ENCODE results near the gene BFSP1. TPM values are rescaled to one million over a fixed set of nuclear protein-coding genes. Genes with fewer than 3 reads are reported as not detected.

The BFSP1 gene
- total RNA-seq, 1 donor from 2014 or later, result 0.66 TPM

DNA sequence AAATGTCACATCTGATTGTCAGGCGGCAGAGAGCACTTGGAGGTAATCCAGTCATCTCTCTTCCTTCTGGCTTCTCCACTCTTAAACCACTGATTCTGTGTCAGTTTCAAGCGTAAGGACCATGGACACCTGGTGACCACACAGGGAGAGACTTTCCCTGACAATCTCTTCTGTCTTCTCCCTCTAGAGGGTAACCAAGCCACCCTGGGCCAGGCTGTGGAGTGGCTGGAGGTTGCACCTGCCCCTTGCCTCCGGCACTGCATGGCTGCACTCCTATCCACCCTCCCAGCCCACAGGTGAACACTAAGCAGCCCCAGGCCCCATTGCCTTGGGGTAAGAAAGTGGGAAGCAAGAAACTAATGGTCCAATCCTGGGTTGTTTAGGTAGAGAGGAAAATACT is 78.7 kb downstream of the BFSP1 start:
- Histone ChIP-seq H3K27ac (replicated peaks) (no peak overlapping the region), H3K27me3 (ENCODE audit: low read depth) (peaks cover 70% of the 10 kb centered on the region), H3K4me3 (no peak overlapping the region), H3K9me3 (replicated peaks) (no peaks in the 10 kb centered on the region), H3K36me3 (no peaks in the 10 kb centered on the region), H3K4me1 (no peaks in the 10 kb centered on the region)
- DNase-seq, result no peak
- TF ChIP-seq, protein P1, sequence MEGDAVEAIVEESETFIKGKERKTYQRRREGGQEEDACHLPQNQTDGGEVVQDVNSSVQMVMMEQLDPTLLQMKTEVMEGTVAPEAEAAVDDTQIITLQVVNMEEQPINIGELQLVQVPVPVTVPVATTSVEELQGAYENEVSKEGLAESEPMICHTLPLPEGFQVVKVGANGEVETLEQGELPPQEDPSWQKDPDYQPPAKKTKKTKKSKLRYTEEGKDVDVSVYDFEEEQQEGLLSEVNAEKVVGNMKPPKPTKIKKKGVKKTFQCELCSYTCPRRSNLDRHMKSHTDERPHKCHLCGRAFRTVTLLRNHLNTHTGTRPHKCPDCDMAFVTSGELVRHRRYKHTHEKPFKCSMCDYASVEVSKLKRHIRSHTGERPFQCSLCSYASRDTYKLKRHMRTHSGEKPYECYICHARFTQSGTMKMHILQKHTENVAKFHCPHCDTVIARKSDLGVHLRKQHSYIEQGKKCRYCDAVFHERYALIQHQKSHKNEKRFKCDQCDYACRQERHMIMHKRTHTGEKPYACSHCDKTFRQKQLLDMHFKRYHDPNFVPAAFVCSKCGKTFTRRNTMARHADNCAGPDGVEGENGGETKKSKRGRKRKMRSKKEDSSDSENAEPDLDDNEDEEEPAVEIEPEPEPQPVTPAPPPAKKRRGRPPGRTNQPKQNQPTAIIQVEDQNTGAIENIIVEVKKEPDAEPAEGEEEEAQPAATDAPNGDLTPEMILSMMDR (IDR thresholded peaks at IDR 0.05; ENCODE audit: borderline replicate concordance), result no peak
- intact Hi-C loops (cut with micrococcal nuclease), result no loop called here

DNA sequence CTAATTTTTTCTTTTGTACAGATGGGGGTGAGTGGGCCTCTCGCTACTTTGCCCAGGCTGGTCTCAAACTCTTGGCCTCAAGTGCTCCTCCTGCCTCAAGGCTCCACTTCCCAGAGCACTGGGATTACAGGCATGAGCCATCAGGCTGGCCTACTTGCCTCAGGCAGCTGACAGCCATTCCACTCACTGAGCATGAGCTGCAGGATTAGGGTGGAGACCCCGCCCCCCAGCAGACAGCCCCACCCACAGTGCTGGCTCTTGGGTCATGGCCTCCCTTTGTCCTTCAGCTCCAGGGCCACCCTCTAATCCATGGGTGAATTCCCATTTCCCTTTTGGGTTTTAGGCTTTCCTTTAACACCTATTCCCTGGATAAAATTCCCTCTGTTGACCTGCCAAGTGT is 82.1 kb downstream of the BFSP1 start:
- Histone ChIP-seq H3K4me3 (no peak overlapping the region), H3K27me3 (ENCODE audit: low read depth) (peaks cover 48% of the 10 kb centered on the region), H3K36me3 (no peaks in the 10 kb centered on the region), H3K4me1 (no peaks in the 10 kb centered on the region), H3K9me3 (replicated peaks) (no peaks in the 10 kb centered on the region), H3K27ac (replicated peaks) (no peak overlapping the region)
- intact Hi-C loops (cut with micrococcal nuclease), result no loop called here
- TF ChIP-seq, protein P1 (IDR thresholded peaks at IDR 0.05; ENCODE audit: borderline replicate concordance), result no peak
- DNase-seq, result no peak

DNA sequence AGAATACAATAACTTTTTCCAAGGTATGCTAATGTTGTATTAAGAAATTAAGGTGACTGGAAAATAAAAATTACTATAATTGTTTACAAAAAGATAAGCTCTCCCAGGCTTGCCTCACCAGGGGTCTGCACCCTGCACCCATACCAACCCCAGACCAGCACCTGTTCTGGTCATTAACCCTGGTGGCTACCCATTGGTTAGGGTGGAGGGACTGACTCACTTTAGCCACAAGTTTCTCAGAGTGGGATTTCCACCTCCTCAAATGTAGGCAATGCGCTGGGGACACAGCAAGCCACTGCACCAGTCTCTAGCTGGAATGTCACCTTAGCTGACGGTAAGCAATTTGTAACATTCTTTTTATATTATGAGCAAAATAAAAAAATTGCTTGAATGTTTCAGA is 83.1 kb downstream of the BFSP1 start:
- H3K36me3 ChIP-seq, result no peaks in the 10 kb centered on the region
- H3K27ac ChIP-seq (replicated peaks), result no peak overlapping the region
- TF ChIP-seq, protein P1 (IDR thresholded peaks at IDR 0.05; ENCODE audit: borderline replicate concordance), result no peak
- H3K9me3 ChIP-seq (replicated peaks), result no peaks in the 10 kb centered on the region
- no peaks in the 10 kb centered on the region for H3K4me1 ChIP-seq
- no peak for DNase-seq
- intact Hi-C loops (cut with micrococcal nuclease), result no loop called here
- peaks cover 48% of the 10 kb centered on the region for H3K27me3 ChIP-seq (ENCODE audit: low read depth)
- no peak overlapping the region for H3K4me3 ChIP-seq

DNA sequence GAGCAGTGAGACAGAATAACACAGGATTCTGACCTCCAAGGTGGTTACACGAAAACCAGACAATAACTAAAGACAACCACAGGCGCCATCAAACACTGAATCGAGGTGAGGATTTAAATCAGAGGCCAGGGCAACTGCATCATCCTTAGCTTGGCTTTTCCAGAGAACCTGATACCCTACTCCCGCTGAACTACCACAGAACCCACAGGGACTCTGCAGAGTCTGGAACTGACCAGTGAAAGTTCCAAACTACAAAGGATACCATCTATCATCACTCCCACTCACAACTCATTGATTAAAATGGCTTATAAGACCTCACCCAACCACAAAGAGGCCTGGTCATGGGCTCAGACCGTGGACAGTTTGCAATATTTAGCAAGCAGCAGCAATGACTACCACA is 85.0 kb downstream of the BFSP1 start:
- H3K27ac ChIP-seq (replicated peaks), result no peak overlapping the region
- intact Hi-C loops (cut with micrococcal nuclease), result no loop called here
- no peaks in the 10 kb centered on the region for H3K4me1 ChIP-seq
- peaks cover 47% of the 10 kb centered on the region for H3K27me3 ChIP-seq (ENCODE audit: low read depth)
- no peaks in the 10 kb centered on the region for H3K36me3 ChIP-seq
- TF ChIP-seq, protein P1 (IDR thresholded peaks at IDR 0.05; ENCODE audit: borderline replicate concordance), result no peak
- no peak for DNase-seq
- no peak overlapping the region for H3K4me3 ChIP-seq
- H3K9me3 ChIP-seq (replicated peaks), result peaks cover 11% of the 10 kb centered on the region

DNA sequence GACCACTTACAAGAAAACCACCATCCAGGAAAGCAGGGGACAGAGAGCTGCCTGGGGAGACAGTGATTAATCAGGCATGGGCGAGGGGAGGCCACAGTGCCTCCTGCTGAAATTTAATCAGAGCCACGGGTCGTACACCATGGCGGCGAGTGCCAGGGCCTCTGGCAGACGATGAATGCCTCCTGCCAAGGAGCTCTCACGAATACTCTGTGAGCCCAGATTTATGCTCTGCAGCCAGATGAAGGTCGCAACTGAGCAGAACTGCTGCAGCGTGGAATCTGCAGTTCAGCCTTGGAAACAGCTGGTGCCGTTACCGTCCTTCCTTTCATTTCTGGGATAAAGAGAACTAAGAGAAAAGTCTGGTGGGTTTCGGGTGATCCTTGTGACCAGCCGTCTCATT is 85.6 kb downstream of the BFSP1 start:
- Histone ChIP-seq H3K27ac (replicated peaks) (no peak overlapping the region), H3K36me3 (no peaks in the 10 kb centered on the region), H3K4me1 (no peaks in the 10 kb centered on the region), H3K4me3 (no peak overlapping the region), H3K27me3 (ENCODE audit: low read depth) (peaks cover 41% of the 10 kb centered on the region), H3K9me3 (replicated peaks) (peaks cover 11% of the 10 kb centered on the region)
- intact Hi-C loops (cut with micrococcal nuclease), result no loop called here
- DNase-seq, result no peak
- TF ChIP-seq, protein P1 (IDR thresholded peaks at IDR 0.05; ENCODE audit: borderline replicate concordance), result no peak

DNA sequence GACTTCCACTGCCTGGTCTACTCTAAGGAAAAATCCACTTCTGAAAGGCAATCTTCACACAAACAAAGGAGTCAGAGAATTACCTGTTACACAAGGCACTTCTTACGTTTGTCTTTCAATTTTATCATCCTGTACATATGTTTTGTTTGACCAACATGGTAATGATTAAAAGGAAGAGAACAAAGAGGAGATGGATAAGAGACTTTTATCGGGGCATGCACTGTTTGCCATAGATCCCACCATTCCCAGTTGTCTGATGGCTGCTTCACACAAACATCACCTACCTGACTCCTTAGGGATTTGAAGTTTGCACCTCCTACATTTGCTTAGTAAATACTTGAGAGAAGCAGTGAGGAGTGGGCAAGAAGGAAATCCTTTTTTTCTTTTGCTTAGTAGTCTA is 87.1 kb downstream of the BFSP1 start:
- Histone ChIP-seq H3K36me3 (no peaks in the 10 kb centered on the region), H3K9me3 (replicated peaks) (peaks cover 11% of the 10 kb centered on the region), H3K27ac (replicated peaks) (no peak overlapping the region), H3K4me1 (no peaks in the 10 kb centered on the region), H3K4me3 (no peak overlapping the region), H3K27me3 (ENCODE audit: low read depth) (peaks cover 44% of the 10 kb centered on the region)
- DNase-seq, result no peak
- intact Hi-C loops (cut with micrococcal nuclease), result no loop called here
- TF ChIP-seq, protein P1 (IDR thresholded peaks at IDR 0.05; ENCODE audit: borderline replicate concordance), result no peak

All from left ventricle myocardium inferior (tissue), 1 donor.